ENCODE data around the gene TRANK1. TPM values are rescaled to one million over a fixed set of nuclear protein-coding genes. Genes with fewer than 3 reads are reported as not detected.

TRANK1 gene
- total and polyA plus RNA-seq, 2 of the 4 experiments (the other 2 are of a cell fraction): 7.9 to 12.7 TPM

- WGBS, 2 experiments (ENCODE audit: extremely low coverage in 2 of 2, insufficient read length in 1 of 2): no CpG with 5 or more reads among the region's 4 CpGs
- in situ Hi-C loops (cut with MboI; ENCODE audit: low sequenced_read_pairs): no loop called here
Measured at GRCh38 chr3:36824443-36824842, 120.4 kb downstream of the TRANK1 start.

More at GRCh38 chr3:36824443-36824842, 120.4 kb downstream of the TRANK1 start:
- Histone ChIP-seq H2AK5ac (ENCODE audit: low read depth, low read length) (no peak overlapping the region), H3K27me3 (ENCODE audit: control insufficient read depth, insufficient read depth, low read length) (no peaks in the 10 kb centered on the region), H4K8ac (ENCODE audit: low read depth in 2 of 2, low read length in 2 of 2) (no peak overlapping the region), H3K9me3 (ENCODE audit: control insufficient read depth, insufficient read depth, low read length) (no peaks in the 10 kb centered on the region), H3K23ac (ENCODE audit: low read depth, low read length) (no peak overlapping the region), H3K14ac (replicated peaks; ENCODE audit: low read depth, low read length) (no peak overlapping the region), H3K36me3 (ENCODE audit: control insufficient read depth, insufficient read depth, low read length) (no peaks in the 10 kb centered on the region), H3K4me2 (ENCODE audit: low read depth, low read length) (no peak overlapping the region), H4K91ac (ENCODE audit: insufficient read depth, low read depth, low read length) (no peak overlapping the region), H3K4me3 (ENCODE audit: insufficient read depth, low read depth, low read length) (no peak overlapping the region), H3K4me1 (ENCODE audit: control insufficient read depth, insufficient read depth, low read length) (no peaks in the 10 kb centered on the region), H3K18ac (ENCODE audit: low read depth, low read length) (no peak overlapping the region), H2BK120ac (ENCODE audit: low read depth, low read length) (no peak overlapping the region), H2BK20ac (ENCODE audit: low read depth, low read length) (no peak overlapping the region), H4K20me1 (ENCODE audit: insufficient read depth, low read length) (no peaks in the 10 kb centered on the region), H2AK9ac (replicated peaks; ENCODE audit: low read depth, low read length, poor library complexity) (no peak overlapping the region), H4K5ac (ENCODE audit: low read depth, low read length) (no peak overlapping the region), H3K27ac (ENCODE audit: insufficient read depth, low read length) (no peak overlapping the region), H2BK5ac (ENCODE audit: low read depth, low read length, poor library complexity, severe bottlenecking) (no peak overlapping the region), H3K9me1 (ENCODE audit: insufficient read depth, low read length) (no peaks in the 10 kb centered on the region), H2BK15ac (ENCODE audit: low read depth, low read length) (no peak overlapping the region), H3K9ac (ENCODE audit: low read depth, low read length) (no peak overlapping the region), H2AFZ (replicated peaks; ENCODE audit: low read length, poor library complexity) (no peak overlapping the region), H3K4ac (ENCODE audit: low read depth, low read length) (no peak overlapping the region), H3K79me1 (ENCODE audit: low read depth in 1 of 2, low read length in 2 of 2) (no peaks in the 10 kb centered on the region), H3K56ac (ENCODE audit: extremely low read depth, insufficient read depth, low read length) (no peak overlapping the region)
- ATAC-seq (ENCODE audit: low read depth) (no peak), DNase-seq (no peak)
- TF ChIP-seq CHD1 (IDR thresholded peaks at IDR 0.05; ENCODE audit: low read depth, low read length): no peak
- no peak for TF ChIP-seq MAZ (IDR thresholded peaks at IDR 0.05; ENCODE audit: borderline replicate concordance, low read depth, low read length)
- dilution Hi-C loops (cut with HindIII; ENCODE audit: low sequenced_read_pairs, unreplicated experiment): no loop called here
- ChIA-PET POLR2A (ENCODE audit: unreplicated experiment) (no interaction called here), CTCF (interaction anchor here (1.7 kb wide), 1 partner anchor 9 kb away, joined by 7 read pairs; no protein-coding TSS in a partner anchor)
- no TSS peak for BruUV-seq (replicated peaks)
- intact Hi-C loops (cut with micrococcal nuclease): no loop called here

Data from IMR-90 (cell line).